GM21825 (cell line): Measurements from ENCODE around the gene TBCK.
"Not testable (repeated sequence)": the region's sequence is repeated elsewhere in the genome, so short reads cannot be mapped to it uniquely, and the experiment has no call there.

Source experiments
- ATAC-seq: cut with Tn5 transposase; IDR thresholded peaks from one replicate; pipeline ENCODE4 v1.9.1; 2021; ENCODE audit warnings: mild to moderate bottlenecking, moderate library complexity; ENCODE audit not compliant: unreplicated experiment

Gene TBCK

DNA sequence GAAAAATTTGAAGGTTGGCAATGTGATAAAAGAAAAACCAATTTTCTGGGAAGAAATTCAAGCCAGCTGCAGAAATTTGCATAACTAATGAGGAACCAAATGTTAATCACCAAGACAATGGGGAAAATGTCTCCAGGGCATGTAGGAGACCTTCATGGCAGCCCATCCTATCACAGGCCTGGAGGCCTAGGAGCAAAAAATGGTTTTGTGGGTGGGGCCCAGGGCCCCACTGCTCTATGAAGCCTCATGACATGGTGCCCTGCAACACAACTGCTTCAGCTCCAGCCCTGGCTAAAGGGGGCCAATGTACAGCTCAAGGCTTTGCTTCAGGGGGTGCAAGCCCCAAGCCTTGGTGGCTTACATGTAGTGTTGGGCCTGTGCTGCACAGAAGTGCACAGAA, 184.0 kb downstream of the TBCK start:
- ATAC-seq, result no peak

DNA sequence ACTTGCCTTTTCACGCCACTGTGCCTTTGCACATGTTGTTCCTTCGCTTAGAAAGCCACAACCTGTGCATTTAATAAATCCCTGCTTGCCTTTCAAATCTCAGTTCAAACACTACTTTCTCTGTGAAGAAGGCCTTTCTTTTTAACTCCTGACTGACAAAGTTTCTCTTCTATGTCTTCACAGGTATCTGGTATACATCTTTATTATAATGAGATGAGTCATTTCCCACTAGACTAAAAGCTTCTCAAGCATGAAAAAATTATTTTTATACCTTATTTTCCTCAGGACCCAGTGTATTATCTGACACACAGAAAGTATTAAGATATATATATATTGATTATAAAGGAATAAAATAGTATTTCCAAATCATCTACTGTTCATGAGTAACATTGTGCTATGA, 189.9 kb downstream of the TBCK start:
- no peak for ATAC-seq

DNA sequence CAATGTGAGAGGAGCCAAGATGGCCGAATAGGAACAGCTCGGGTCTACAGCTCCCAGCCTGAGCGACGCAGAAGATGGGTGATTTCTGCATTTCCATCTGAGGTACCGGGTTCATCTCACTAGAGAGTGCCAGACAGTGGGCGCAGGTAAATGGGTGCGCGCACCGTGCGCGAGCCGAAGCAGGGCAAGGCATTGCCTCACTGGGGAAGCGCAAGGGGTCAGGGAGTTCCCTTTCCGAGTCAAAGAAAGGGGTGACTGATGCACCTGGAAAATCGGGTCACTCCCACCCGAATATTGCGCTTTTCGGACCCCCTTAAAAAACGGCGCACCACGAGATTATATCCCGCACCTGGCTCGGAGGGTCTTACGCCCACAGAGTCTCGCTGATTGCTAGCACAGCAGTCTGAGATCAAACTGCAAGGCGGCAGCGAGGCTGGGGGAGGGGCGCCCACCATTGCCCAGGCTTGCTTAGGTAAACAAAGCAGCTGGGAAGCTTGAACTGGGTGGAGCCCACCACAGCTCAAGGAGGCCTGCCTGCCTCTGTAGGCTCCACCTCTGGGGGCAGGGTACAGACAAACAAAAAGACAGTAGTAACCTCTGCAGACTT, 196.0 kb downstream of the TBCK start:
- not testable (repeated sequence) for ATAC-seq

DNA sequence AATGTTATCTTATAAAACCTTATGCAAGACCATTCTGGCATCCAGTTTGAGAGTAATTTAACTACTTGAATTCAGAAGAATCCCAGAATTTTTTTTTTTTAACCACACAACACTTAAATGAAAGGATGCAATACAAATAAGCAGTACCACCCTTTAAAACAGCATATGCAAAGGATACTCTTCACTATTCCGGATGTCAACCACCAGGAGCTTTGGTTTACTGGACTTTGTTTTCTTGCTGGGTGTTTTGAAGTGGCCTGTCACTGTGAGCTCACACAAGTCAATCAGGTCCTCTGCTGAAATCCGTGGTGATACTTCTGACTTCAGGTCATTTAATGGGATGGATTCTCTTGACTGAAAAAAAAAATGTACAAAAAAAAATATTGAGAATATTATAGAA, 200.0 kb downstream of the TBCK start:
- no peak for ATAC-seq

DNA sequence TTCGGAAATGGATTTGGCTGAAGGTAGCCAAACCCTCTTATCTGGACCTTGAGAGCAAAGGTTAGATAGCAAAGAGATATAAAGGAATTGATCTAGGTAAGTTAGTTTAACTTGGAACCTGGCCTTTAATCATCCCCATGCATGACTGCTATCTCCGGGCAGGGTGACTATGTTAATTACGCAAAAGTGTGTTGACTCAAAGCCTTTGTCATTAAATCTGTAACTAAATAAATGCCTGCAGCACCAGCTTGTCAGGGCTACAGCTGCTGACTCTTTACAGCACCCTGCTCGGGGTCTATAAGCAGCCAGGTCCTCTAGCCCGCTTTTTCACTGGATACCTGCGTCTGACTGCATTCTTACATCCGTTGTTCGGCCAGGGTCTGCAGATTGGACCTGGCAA, 201.7 kb downstream of the TBCK start:
- ATAC-seq, result no peak

DNA sequence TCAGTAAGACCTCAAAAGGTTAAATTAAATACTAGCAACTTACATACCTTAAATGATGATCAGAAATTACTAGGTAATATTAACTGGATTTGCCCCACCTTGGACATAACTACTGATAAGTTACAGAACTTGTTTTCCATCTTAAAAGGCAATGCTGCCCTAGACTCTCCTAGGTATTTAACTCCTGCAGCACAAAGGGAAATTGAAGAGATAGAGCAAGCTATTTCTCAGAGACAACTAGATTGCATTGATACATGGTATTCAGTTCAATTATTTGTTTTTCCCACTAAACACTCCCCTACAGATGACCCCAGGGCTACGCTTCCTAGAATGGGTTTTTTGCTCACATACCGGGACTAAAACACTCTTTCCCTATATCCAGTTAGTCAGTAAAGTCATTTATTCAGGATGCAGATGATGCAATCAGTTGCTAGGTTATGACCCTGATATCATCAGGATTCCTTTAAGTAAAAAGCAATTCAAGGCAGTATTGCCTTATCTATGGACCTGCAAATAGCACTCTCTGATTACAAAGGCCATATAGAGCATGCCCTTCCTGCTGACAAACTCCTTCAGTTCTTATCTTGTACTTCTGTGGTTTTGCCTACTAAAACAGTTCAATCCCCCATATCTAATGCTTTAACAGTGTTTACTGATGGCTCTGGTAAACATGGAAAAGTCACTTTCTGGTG, 204.1 kb downstream of the TBCK start:
- not testable (repeated sequence) for ATAC-seq

DNA sequence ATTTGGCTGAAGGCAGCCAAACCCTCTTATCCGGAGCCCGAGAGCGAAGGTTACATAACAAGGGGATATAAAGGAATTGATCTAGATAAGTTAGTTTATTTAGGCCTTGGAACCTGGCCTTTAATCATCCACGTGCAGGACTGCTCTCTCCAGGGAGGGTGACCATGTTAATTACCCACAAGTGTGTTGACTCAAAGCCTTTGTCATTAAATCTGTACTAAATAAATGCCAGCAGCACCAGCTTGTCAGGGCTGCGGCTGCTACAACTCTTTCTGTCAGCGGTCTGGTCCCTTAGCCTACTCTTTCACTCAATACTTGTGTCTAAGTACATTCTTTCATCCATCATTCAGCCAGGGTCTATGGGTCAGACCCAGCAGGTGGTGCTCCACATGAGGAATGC, 206.1 kb downstream of the TBCK start:
- no peak for ATAC-seq

DNA sequence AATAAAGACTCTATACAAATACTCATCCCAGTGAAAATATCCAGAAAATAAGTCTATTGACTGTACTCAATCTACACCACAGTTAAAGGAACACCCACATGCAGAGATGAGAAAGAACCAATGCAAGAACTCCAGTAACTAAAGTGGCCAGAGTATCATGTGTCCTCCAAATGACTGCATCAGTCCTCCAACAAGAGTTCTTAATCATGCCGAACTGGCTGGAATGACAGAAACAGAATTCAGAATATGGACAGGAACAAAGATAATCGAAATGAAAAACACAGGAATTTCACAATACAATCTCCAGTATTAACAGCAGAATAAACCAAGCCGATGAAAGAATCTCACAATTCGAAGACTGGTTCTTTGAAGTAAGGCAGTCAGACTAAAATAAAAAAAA, 210.3 kb downstream of the TBCK start:
- no peak for ATAC-seq

DNA sequence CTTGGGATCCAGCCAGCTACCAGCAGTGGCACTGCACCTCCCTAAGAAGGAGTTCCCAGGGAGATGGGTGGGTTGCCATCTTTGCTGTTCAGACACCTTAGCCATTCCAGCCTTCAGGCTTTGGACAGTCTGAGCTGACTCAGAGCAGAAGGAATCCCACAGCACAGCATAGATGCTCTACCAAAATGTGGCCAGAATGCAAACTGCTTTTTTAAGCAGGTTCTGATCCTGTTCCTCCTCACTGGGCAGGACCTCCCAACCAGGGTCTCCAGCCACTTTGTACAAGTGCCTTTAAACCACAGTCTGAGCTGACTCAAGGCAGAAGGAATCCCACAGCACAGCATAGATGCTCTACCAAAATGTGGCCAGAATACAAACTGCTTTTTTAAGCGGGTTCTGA, 211.7 kb downstream of the TBCK start:
- ATAC-seq, result no peak

DNA sequence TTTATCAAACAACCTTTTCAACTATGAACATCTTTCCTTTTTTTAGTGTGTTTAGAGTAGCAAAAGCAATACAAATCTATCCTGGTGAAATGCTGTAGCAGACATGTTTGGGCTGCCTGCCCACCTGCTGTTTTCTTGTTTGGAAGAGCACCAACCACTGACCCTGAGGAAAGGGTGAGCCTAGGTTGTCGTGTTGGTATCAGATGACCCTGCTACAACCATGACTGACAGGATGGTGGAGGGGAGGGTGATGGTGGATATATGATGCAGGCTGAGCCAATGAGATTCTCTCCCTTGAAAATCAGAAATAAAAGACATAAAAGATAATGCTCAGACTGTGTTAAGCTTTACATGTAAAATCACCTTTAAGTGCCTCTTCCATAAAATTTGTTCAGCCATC, 219.6 kb downstream of the TBCK start:
- ATAC-seq, result no peak

DNA sequence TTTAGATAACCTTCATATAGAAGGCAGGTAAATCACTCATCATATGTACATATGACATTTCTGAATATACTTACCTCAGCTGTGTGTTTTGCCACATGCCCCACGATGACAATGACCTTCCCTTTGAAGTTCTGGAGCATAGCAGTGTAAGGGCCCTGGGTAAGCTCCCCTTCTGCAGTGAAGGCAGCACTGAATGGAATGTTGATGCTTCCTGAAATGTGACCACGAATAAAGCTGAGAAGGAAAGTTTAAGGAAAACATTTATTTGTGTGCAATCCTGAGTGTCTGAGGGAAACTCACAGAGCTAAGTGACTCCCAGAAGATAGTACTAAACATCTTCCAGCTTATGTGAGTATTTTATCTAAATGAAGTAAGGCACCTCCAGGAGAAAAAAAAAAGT, 220.6 kb downstream of the TBCK start:
- ATAC-seq, result no peak

DNA sequence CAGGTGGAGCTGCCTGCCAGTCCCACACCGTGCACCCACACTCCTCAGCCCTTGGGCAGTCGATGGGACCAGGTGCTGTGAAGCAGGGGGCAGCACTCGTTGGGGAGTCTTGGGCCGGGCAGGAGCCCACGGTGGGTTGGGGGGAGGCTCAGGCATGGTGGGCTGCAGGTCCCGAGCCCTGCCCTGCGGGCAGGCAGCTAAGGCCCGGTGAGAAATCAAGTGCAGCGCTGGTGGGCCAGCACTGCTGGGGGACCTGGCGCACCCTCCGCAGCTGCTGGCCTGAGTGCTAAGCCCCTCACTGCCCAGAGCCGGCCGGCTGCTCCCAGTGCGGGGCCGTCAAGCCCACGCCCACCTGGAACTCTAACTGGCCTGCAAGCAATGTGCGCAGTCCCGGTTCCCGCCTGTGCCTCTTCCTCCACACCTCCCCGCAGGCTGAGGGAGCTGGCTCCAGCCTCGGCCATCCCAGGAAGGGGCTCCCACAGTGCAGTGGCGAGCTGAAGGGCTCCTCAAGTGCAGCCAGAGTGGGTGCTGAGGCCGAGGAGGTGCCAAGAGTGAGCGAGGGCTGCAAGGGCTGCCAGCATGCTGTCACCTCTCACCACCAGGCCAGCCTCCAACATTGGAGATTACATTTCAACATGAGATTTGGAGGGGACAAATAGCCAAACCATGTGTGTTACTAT, 223.5 kb downstream of the TBCK start:
- ATAC-seq, result no peak

DNA sequence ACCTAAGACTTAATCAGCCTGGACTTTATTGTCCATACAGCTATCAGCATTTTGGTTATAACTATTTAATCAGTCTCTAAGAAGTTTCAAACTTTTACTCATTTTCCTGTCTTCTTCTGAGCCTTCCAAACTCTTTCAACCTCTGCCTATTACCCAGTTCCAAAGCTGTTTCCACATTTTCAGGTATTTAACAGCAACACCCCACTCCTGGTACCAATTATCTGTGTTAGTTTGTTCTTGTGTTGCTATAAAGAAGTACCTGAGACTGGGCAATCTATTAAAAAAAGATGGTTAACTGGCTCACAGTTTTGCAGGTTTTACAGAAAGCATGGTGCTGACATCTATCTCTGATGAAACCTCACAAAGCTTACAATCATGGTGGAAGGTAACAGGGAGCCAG, 225.2 kb downstream of the TBCK start:
- no peak for ATAC-seq

DNA sequence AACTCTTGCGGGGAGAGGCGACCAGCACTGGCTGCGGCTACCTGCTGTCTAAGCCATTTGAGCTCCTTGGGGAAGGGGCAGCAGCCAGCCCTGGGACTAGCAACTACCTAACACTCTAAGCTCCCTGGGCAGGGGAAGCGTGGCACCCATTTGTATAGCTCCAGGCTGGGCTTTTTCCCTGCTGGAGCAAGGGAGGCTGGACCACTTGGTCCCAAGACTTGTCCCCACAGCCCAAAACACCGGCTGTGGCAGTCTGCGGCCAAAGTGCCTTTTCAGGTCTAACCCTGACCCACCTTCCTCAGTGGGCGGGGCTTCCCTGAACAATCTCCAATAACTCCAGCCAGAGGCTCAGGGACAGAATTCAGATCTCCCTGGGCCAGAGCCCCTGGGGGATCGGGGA, 232.9 kb downstream of the TBCK start:
- ATAC-seq, result no peak

DNA sequence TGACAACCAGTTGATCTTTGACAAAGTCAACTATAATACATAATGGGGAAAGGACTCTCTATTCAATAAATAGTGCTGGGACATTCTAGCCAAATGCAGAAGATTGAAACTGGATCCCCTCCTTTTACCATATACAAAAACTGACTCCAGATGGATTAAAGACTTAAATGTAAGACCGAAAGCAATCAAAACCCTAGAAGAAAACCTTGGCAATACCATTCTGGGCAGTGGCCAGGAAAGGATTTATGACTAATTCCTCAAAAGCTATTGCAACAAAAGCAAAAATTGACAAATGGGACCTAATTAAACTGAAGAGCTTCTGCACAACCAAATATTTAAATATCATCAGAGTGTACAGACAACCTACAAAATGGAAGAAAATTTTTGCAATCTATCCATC, 235.6 kb downstream of the TBCK start:
- no peak for ATAC-seq

DNA sequence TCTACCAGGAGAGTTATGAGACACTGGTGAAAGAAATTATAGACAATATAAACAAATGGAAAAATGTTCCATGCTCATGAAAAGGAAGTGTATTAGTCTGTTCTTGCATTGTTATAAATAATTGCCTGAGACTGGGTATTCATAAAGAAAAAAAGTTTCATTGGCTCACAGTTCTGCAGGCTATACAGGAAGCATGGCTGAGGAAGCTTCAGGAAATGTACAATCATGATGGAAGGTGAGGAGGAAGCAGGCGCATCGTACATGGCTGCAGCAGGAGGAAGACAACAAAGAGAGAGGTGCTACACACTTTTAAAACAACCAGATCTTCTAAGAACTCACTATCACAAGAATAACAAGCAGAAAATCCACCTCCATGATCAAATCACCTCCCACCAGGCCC, 236.4 kb downstream of the TBCK start:
- no peak for ATAC-seq

DNA sequence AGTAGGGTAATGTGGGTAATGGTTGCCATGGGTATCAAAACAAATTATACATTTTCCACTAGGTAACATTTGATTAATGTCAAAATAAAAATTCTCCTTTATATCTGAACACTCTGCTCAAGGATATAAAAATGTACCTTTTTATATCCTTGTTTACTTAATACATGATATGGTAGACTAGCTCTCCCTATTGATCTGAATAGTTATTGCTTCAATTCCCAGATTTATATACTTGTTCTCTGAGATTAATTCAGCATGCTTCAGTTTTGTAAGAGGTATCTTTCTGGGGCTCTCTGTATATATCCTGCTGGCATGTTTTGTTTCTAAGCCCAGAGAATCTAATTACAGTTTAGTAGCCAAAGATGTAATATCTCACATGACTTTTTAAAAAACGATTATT, 251.0 kb downstream of the TBCK start:
- ATAC-seq, result no peak

DNA sequence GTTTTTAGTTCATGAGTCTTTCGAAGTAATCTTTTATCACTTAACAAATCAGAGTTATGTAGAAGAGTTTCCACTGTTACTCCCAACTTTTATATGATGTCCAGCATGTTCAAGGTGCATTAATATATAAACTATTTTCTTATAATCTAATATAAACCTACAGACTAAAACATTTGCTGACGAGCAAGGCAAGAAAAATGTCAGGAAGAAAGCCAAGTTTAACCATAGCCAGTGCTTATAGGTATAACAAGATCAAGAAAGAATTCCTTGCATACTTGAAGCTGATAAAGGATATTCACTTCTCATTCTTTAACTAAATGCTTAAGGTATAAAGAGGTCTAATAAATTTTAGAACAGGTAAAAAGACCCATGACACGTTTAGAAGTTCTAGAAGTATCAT, 253.0 kb downstream of the TBCK start:
- ATAC-seq, result no peak

DNA sequence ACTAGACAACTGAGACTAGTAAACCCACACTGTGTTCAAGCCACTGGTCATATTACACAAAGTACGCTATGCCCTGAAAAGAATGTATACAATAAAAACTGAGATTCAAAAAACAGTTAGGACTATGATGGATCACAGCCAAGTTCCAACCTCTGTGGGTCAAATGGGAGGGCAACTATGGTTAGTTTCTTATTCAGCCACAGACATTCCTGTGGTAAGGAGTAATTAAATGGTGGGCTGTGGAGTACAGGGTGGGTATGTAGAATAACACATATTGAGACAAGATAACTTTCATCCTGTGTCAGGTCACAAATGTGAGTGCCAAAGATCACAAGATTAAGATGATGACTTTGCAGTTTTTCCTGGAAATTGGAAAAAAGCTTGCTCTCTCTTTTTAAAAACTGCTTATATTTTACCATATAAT, 253.5 kb downstream of the TBCK start:
- no peak for ATAC-seq

DNA sequence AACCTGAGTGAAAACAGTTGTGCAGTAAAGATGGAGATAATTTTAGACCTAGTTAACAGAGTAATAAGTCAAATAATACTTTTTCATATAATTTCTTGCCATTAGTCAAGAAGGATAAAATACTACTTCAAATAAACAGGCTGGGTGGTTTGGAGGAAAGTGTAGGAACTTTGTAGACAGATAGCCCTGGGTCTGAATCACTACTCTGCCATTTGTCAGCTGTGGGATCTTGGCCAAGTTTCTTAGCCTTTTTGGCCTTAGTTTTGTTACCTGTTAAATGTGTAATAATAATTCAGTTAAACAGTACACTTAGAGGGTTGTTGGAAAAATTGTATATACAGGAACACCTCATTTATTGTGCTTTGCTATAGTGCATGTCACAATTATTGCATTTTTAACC, 257.1 kb downstream of the TBCK start:
- no peak for ATAC-seq

DNA sequence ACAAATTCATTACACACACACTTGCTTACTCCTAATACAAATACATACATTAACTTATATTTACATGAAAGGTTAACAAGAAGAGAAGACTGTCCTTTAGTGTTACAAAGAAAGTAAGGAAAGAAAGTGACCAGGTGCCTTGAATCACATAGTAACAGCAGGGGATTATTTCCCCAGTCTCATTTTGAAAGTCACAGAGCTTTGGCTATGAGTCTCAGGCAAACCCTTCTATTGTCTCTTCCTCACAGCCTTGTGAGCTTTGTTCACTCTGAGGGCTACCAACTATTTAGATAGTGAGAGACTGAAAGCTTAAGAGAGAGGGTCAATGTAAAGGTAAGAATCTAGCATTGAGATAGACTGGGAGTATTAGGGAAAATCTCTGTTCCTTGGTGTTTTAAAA, 259.1 kb downstream of the TBCK start:
- ATAC-seq, result no peak

DNA sequence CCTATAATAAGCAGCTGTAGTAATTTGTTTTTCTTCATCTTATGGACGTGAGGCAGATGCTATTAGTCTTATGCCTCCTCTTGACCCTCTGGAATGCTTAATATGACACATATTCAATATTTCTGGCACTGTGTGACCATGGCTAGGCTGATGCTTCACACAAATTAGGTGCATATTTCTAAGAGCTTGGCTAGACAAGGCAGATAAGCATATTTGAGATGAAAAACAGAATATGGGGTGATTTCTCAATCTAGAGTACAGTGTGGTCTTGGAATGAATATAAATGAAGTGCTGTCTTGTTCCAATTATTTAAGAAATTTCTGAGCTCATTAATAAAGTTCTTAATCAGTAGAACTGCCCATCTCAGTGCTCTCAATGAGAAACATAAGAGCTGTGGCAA, 264.5 kb downstream of the TBCK start:
- ATAC-seq, result no peak

DNA sequence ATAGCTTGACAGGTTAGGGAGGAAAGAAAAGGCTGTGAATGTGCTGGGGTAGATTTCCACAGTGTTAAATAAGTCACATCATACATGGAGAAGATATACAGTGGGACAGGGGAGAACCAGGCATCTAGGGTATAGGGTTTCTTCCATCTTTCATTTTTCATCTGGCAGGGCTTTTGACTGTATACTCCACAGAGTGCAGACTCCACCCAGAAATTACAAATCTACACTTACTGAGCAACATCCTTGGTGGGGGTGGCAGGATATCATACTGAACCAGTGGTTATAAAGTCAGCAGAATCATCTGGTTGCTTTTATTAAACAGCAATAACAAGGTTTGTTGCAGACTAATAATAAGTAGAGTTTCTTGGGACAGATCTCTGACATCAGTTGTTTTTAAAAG, 266.5 kb downstream of the TBCK start:
- ATAC-seq, result no peak
